B cell (primary cell): ENCODE data around the gene AFF3.

ENCODE experiments used
- CTCF ChIP-seq: fragments of 200-600 bp; IDR thresholded peaks from one replicate; pipeline ENCODE4 v1.8.0; 2022; ENCODE audit warnings: antibody characterized with exemption, mild to moderate bottlenecking
- EZH2 ChIP-seq: IDR thresholded peaks from 2 replicates; pipeline ENCODE4 v1.6.1; 2012; ENCODE audit warnings: borderline replicate concordance, low read depth, mild to moderate bottlenecking, moderate library complexity, low read length; ENCODE audit not compliant: insufficient read depth, poor library complexity, severe bottlenecking

GRCh38 chr2:99918389-99918788 is 224.0 kb downstream of the AFF3 start:
- TF ChIP-seq CTCF (no peak), EZH2 (no peak)
